ENCODE results near the gene SERPINB3. TPM values are rescaled to one million over a fixed set of nuclear protein-coding genes. Genes with fewer than 3 reads are reported as not detected.
"Not testable (repeated sequence)": the region's sequence is repeated elsewhere in the genome, so short reads cannot be mapped to it uniquely, and the experiment has no call there.

SERPINB3 gene
- polyA plus RNA-seq, result 3.8 to 26.8 TPM (median 12.7 TPM) in 3 replicates
- 39.6 TPM for polyA plus RNA-seq (2011; ENCODE audit: low read depth)
- 5.3 and 8.6 TPM in 2 replicates for polyA plus RNA-seq (2011; cell fraction: cytosol; rRNA removed)
- polyA plus RNA-seq (2011; cell fraction: nucleus; rRNA removed), result 7.8 and 8.2 TPM in 2 replicates
- polyA plus RNA-seq (2012; ENCODE audit: low replicate concordance), result 2.4 and 61.2 TPM in 2 replicates
- polyA minus RNA-seq, result 0.30 to 16.2 TPM (median 8.3 TPM) in 3 replicates
- polyA minus RNA-seq (2011; cell fraction: cytosol; rRNA and poly(A)+ RNA removed), result 2.5 TPM
- 2.8 and 3.6 TPM in 2 replicates for polyA minus RNA-seq (2011; cell fraction: nucleus; rRNA and poly(A)+ RNA removed)

GRCh38 chr18:63661750-63662149 is at the start of gene SERPINB3:
SERPINB3 (minus strand) TSS chr18:63661893; CDS start chr18:63661216, 677 bp downstream.
- H3K27ac ChIP-seq (ENCODE audit: control insufficient read depth, insufficient read depth, low read length); H3K4me2 ChIP-seq (ENCODE audit: control insufficient read depth, extremely low read depth, insufficient read depth, low read depth, low read length); H3K9ac ChIP-seq (ENCODE audit: control insufficient read depth, extremely low read depth, insufficient read depth, low read length); FAIRE-seq; dilution Hi-C loops (cut with MboI; ENCODE audit: extremely low pct_ligation_motif_present, low sequenced_read_pairs); H3K36me3 ChIP-seq (ENCODE audit: control insufficient read depth in 2 of 2, extremely low read depth in 1 of 2, insufficient read depth in 2 of 2, low read length in 2 of 2); H2AFZ ChIP-seq (ENCODE audit: control insufficient read depth, low read length); H4K20me1 ChIP-seq (ENCODE audit: control insufficient read depth, extremely low read depth, insufficient read depth, low read length); DNase-seq (ENCODE audit: low read depth, low spot score); H3K9me1 ChIP-seq (ENCODE audit: control insufficient read depth, extremely low read depth, insufficient read depth, low read length); H3K27me3 ChIP-seq (ENCODE audit: control insufficient read depth, extremely low read depth, insufficient read depth, low read length); H3K9me3 ChIP-seq (ENCODE audit: control insufficient read depth, low read depth, low read length); H3K79me2 ChIP-seq (ENCODE audit: control insufficient read depth, insufficient read depth, low read length); H3K4me3 ChIP-seq (ENCODE audit: control insufficient read depth in 2 of 3, extremely low read depth in 1 of 3, insufficient read depth in 2 of 3, low read depth in 1 of 3, low read length in 3 of 3): not testable (repeated sequence)
- peaks cover 22% of the 10 kb centered on the region for H3K4me1 ChIP-seq (ENCODE audit: control insufficient read depth, extremely low read depth, insufficient read depth, low read length)

- Histone ChIP-seq H3K4me3 (ENCODE audit: control insufficient read depth in 2 of 3, extremely low read depth in 1 of 3, insufficient read depth in 2 of 3, low read depth in 1 of 3, low read length in 3 of 3) (no peak overlapping the region), H3K9me1 (ENCODE audit: control insufficient read depth, extremely low read depth, insufficient read depth, low read length) (no peaks in the 10 kb centered on the region), H2AFZ (ENCODE audit: control insufficient read depth, low read length) (no peak overlapping the region), H3K9ac (ENCODE audit: control insufficient read depth, extremely low read depth, insufficient read depth, low read length) (no peak overlapping the region), H3K79me2 (ENCODE audit: control insufficient read depth, insufficient read depth, low read length) (no peaks in the 10 kb centered on the region), H4K20me1 (ENCODE audit: control insufficient read depth, extremely low read depth, insufficient read depth, low read length) (no peaks in the 10 kb centered on the region), H3K9me3 (ENCODE audit: control insufficient read depth, low read depth, low read length) (no peaks in the 10 kb centered on the region), H3K4me1 (ENCODE audit: control insufficient read depth, extremely low read depth, insufficient read depth, low read length) (no peaks in the 10 kb centered on the region), H3K27me3 (ENCODE audit: control insufficient read depth, extremely low read depth, insufficient read depth, low read length) (no peaks in the 10 kb centered on the region), H3K27ac (ENCODE audit: control insufficient read depth, insufficient read depth, low read length) (no peak overlapping the region), H3K36me3 (ENCODE audit: control insufficient read depth in 2 of 2, extremely low read depth in 1 of 2, insufficient read depth in 2 of 2, low read length in 2 of 2) (no peaks in the 10 kb centered on the region), H3K4me2 (ENCODE audit: control insufficient read depth, extremely low read depth, insufficient read depth, low read depth, low read length) (no peak overlapping the region)
- TF ChIP-seq CTCF (optimal IDR thresholded peaks at IDR 0.05 in 1 of 3, IDR thresholded peaks at IDR 0.05 in 1 of 3, conservative IDR thresholded peaks at IDR 0.05 in 1 of 3; ENCODE audit: extremely low read depth in 1 of 3, insufficient read depth in 2 of 3, low read length in 3 of 3) (no peak), EZH2 (IDR thresholded peaks at IDR 0.05; ENCODE audit: low read length) (no peak)
- FAIRE-seq (peak; percentile 71), DNase-seq (ENCODE audit: low read depth, low spot score) (no peak)
- dilution Hi-C loops (cut with MboI; ENCODE audit: extremely low pct_ligation_motif_present, low sequenced_read_pairs), result no loop called here
Measured at GRCh38 chr18:63708650-63709049, 47.0 kb upstream of the SERPINB3 start.

- H3K36me3 ChIP-seq (ENCODE audit: control insufficient read depth in 2 of 2, extremely low read depth in 1 of 2, insufficient read depth in 2 of 2, low read length in 2 of 2), result no peaks in the 10 kb centered on the region
- FAIRE-seq (no peak), DNase-seq (ENCODE audit: low read depth, low spot score) (no peak)
- TF ChIP-seq EZH2 (IDR thresholded peaks at IDR 0.05; ENCODE audit: low read length) (no peak), CTCF (optimal IDR thresholded peaks at IDR 0.05 in 1 of 3, IDR thresholded peaks at IDR 0.05 in 1 of 3, conservative IDR thresholded peaks at IDR 0.05 in 1 of 3; ENCODE audit: extremely low read depth in 1 of 3, insufficient read depth in 2 of 3, low read length in 3 of 3) (no peak)
- no peak overlapping the region for H3K4me2 ChIP-seq (ENCODE audit: control insufficient read depth, extremely low read depth, insufficient read depth, low read depth, low read length)
- no peaks in the 10 kb centered on the region for H3K27me3 ChIP-seq (ENCODE audit: control insufficient read depth, extremely low read depth, insufficient read depth, low read length)
- H3K9me3 ChIP-seq (ENCODE audit: control insufficient read depth, low read depth, low read length), result no peaks in the 10 kb centered on the region
- no peaks in the 10 kb centered on the region for H3K4me1 ChIP-seq (ENCODE audit: control insufficient read depth, extremely low read depth, insufficient read depth, low read length)
- dilution Hi-C loops (cut with MboI; ENCODE audit: extremely low pct_ligation_motif_present, low sequenced_read_pairs), result no loop called here
- H3K9ac ChIP-seq (ENCODE audit: control insufficient read depth, extremely low read depth, insufficient read depth, low read length), result no peak overlapping the region
- H3K4me3 ChIP-seq (ENCODE audit: control insufficient read depth in 2 of 3, extremely low read depth in 1 of 3, insufficient read depth in 2 of 3, low read depth in 1 of 3, low read length in 3 of 3), result no peak overlapping the region
- no peaks in the 10 kb centered on the region for H3K9me1 ChIP-seq (ENCODE audit: control insufficient read depth, extremely low read depth, insufficient read depth, low read length)
- H4K20me1 ChIP-seq (ENCODE audit: control insufficient read depth, extremely low read depth, insufficient read depth, low read length), result no peaks in the 10 kb centered on the region
- no peaks in the 10 kb centered on the region for H3K79me2 ChIP-seq (ENCODE audit: control insufficient read depth, insufficient read depth, low read length)
- H2AFZ ChIP-seq (ENCODE audit: control insufficient read depth, low read length), result no peak overlapping the region
- no peak overlapping the region for H3K27ac ChIP-seq (ENCODE audit: control insufficient read depth, insufficient read depth, low read length)
Measured at GRCh38 chr18:63707816-63708215, 46.1 kb upstream of the SERPINB3 start.

Data from keratinocyte (primary cell).